WTC11 (cell line): ENCODE results near the gene HOXA13. TPM values are rescaled to one million over a fixed set of nuclear protein-coding genes. Genes with fewer than 3 reads are reported as not detected.

Experiments used
- ATAC-seq: fragments of 200-7000 bp; cut with Tn5 transposase; 2 replicates; pipeline ENCODE4 v1.10.0; 2021; ENCODE audit warnings: mild to moderate bottlenecking, moderate library complexity
- CTCF ChIA-PET: fragments of 300-600 bp; sonication (Branson Sonifier 250); formaldehyde crosslinking; loops from one replicate; lab custom pipeline; 2021; ENCODE audit warnings: antibody characterized with exemption; lab: Charles Lee
- POLR2A ChIA-PET: fragments of 350-600 bp; sonication (Branson Sonifier 250); formaldehyde crosslinking; loops from one replicate; lab custom pipeline; 2021; ENCODE audit warnings: antibody characterized with exemption; lab: Charles Lee
- DNase-seq: peaks from one replicate; pipeline ENCODE4 v3.0.0; 2021; ENCODE audit warnings: low spot score
- H3K27ac Mint-ChIP-seq: 2 replicates; pipeline ENCODE4 v1.8.0; 2021; ENCODE audit warnings: mixed read lengths
- H3K27me3 Mint-ChIP-seq: 2 replicates; pipeline ENCODE4 v1.8.0; 2021; ENCODE audit warnings: low read depth, mild to moderate bottlenecking, moderate library complexity, mixed read lengths
- H3K36me3 Mint-ChIP-seq: 2 replicates; pipeline ENCODE4 v1.8.0; 2021; ENCODE audit warnings: mixed read lengths
- H3K4me1 Mint-ChIP-seq: 2 replicates; pipeline ENCODE4 v1.8.0; 2022; ENCODE audit warnings: mixed read lengths
- H3K4me3 Mint-ChIP-seq: 2 replicates; pipeline ENCODE4 v1.8.0; 2021; ENCODE audit warnings: mild to moderate bottlenecking, moderate library complexity, mixed read lengths
- H3K9me3 Mint-ChIP-seq: 2 replicates; pipeline ENCODE4 v1.8.0; 2021; ENCODE audit warnings: mixed read lengths
- ATF3 ChIP-seq: sonication (generic); formaldehyde crosslinking; conservative IDR thresholded peaks from 2 replicates; pipeline ENCODE4 v1.8.1; 2022; ENCODE audit warnings: mild to moderate bottlenecking, missing genetic modification reagents
- CTCF ChIP-seq: fragments of 200-600 bp; IDR thresholded peaks from 2 replicates; pipeline ENCODE4 v1.8.0; 2022; ENCODE audit warnings: antibody characterized with exemption
- FOXJ3 ChIP-seq: sonication (generic); formaldehyde crosslinking; IDR thresholded peaks from 2 replicates; pipeline ENCODE4 v1.9.0; 2021; ENCODE audit warnings: missing genetic modification reagents, mild to moderate bottlenecking, borderline replicate concordance
- JUN ChIP-seq: sonication (generic); formaldehyde crosslinking; IDR thresholded peaks from 2 replicates; pipeline ENCODE4 v1.8.0; 2023; ENCODE audit warnings: mild to moderate bottlenecking, missing genetic modification reagents
- MXD4 ChIP-seq: fragments of 250-450 bp; sonication (Bioruptor Pico); IDR thresholded peaks from 2 replicates; pipeline ENCODE4 v1.8.0; 2021; ENCODE audit warnings: mild to moderate bottlenecking, moderate library complexity, borderline replicate concordance
- MYBL2 ChIP-seq: sonication (generic); formaldehyde crosslinking; IDR thresholded peaks from 2 replicates; pipeline ENCODE4 v1.8.1; 2023; ENCODE audit warnings: mild to moderate bottlenecking, moderate library complexity, missing genetic modification reagents
- PRDM15 ChIP-seq: sonication (generic); formaldehyde crosslinking; IDR thresholded peaks from 2 replicates; pipeline ENCODE4 v1.8.0; 2022; ENCODE audit warnings: missing genetic modification reagents
- RORB ChIP-seq: fragments of 250-450 bp; sonication (Bioruptor Pico); IDR thresholded peaks from 2 replicates; pipeline ENCODE4 v1.9.0; 2021; ENCODE audit warnings: mild to moderate bottlenecking
- SMAD4 ChIP-seq: sonication (generic); formaldehyde crosslinking; IDR thresholded peaks from 2 replicates; pipeline ENCODE4 v1.8.0; 2022; ENCODE audit warnings: mild to moderate bottlenecking, missing genetic modification reagents
- TEAD4 ChIP-seq: sonication (generic); formaldehyde crosslinking; IDR thresholded peaks from 2 replicates; pipeline ENCODE4 v1.8.0; 2022; ENCODE audit warnings: mild to moderate bottlenecking, missing genetic modification reagents
- USF2 ChIP-seq: sonication (generic); formaldehyde crosslinking; IDR thresholded peaks from 2 replicates; pipeline ENCODE4 v1.8.1; 2023; ENCODE audit warnings: mild to moderate bottlenecking, missing genetic modification reagents, moderate library complexity
- ZBTB21 ChIP-seq: sonication (generic); formaldehyde crosslinking; IDR thresholded peaks from 2 replicates; pipeline ENCODE4 v1.8.1; 2023; ENCODE audit warnings: mild to moderate bottlenecking, missing genetic modification reagents, borderline replicate concordance
- ZNF121 ChIP-seq: sonication (generic); formaldehyde crosslinking; IDR thresholded peaks from 2 replicates; pipeline ENCODE4 v1.8.0; 2023; ENCODE audit warnings: missing genetic modification reagents
- total RNA-seq: library from RNA; stranded (reverse); gene quantifications from 3 replicates; pipeline ENCODE4 v1.2.3, GENCODE V29; 2021

The HOXA13 gene
- total RNA-seq, 1 experiment from 2014 or later: not detected

GRCh38 chr7:27189997-27190748 is 9.7 kb downstream of the HOXA13 start (continued):
- TF ChIP-seq ZBTB21 (CRISPR knock-in tag): no peak
- TF ChIP-seq, all 79 proteins: peak for 0

GRCh38 chr7:27189295-27189996 is 10.4 kb downstream of the HOXA13 start:
- POLR2A ChIA-PET: no interaction called here
- no peaks in the 10 kb centered on the region for H3K9me3 Mint-ChIP-seq

GRCh38 chr7:27188386-27189294 is 11.3 kb downstream of the HOXA13 start:
- H3K27me3 Mint-ChIP-seq: peaks cover 100% of the 10 kb centered on the region
- H3K9me3 Mint-ChIP-seq: no peaks in the 10 kb centered on the region
- 0 out of 2 replicates have a peak, but pooled peaks cover 3% of the 10 kb centered on the region for H3K36me3 Mint-ChIP-seq
- H3K4me3 Mint-ChIP-seq: peak overlapping the region; percentile 66
- POLR2A ChIA-PET: interaction anchor here (1.1 kb wide), 1 partner anchor 11 kb away, joined by 3 read pairs; the partner anchor contains the start of gene HOXA13
- TF ChIP-seq USF2 (no peak), ATF3 (no peak), PRDM15 (CRISPR knock-in tag) (peak; percentile 59), MXD4 (CRISPR knock-in tag) (no peak)
- CTCF ChIA-PET: interaction anchor here (5.5 kb wide), 1 partner anchor 9 kb away, joined by 34 read pairs; no protein-coding TSS in a partner anchor
- ATAC-seq: peak; percentile 5
- no peak overlapping the region for H3K27ac Mint-ChIP-seq
- peaks cover 51% of the 10 kb centered on the region for H3K4me1 Mint-ChIP-seq
- DNase-seq: peak; percentile 49

More at GRCh38 chr7:27189295-27189996, 10.4 kb downstream of the HOXA13 start:
- ATAC-seq (no peak; the same call in 1 of the 2 replicates), DNase-seq (no peak)
- Mint-ChIP-seq H3K4me1 (peaks cover 50% of the 10 kb centered on the region), H3K27me3 (peaks cover 100% of the 10 kb centered on the region), H3K36me3 (0 out of 2 replicates have a peak, but pooled peaks cover 3% of the 10 kb centered on the region)
- TF ChIP-seq SMAD4 (CRISPR knock-in tag): no peak
- TF ChIP-seq, all 79 proteins: peak for 0
- CTCF ChIA-PET: interaction anchor here (1.2 to 5.5 kb wide), 2 partner anchors 10 to 15 kb away, joined by 3 to 34 read pairs; partner anchors contain the start of gene HOXA10
- Mint-ChIP-seq H3K4me3 (0 out of 2 replicates have a peak overlapping the region, but pooled peaks have one; percentile 31), H3K27ac (no peak overlapping the region)

- Mint-ChIP-seq H3K4me1 (peaks cover 51% of the 10 kb centered on the region), H3K27ac (no peak overlapping the region), H3K36me3 (0 out of 2 replicates have a peak, but pooled peaks cover 3% of the 10 kb centered on the region), H3K27me3 (peaks cover 100% of the 10 kb centered on the region), H3K4me3 (peak overlapping the region; percentile 66), H3K9me3 (no peaks in the 10 kb centered on the region)
- ChIA-PET POLR2A (interaction anchor here (1.1 kb wide), 1 partner anchor 12 kb away, joined by 3 read pairs; the partner anchor contains the start of gene HOXA13), CTCF (interaction anchor here (1.8 to 5.5 kb wide), 2 partner anchors 8 to 22 kb away, joined by 8 to 34 read pairs; no protein-coding TSS in a partner anchor)
- no peak for DNase-seq
- no peak for ATAC-seq
- TF ChIP-seq ZNF121 (CRISPR knock-in tag) (no peak), TEAD4 (CRISPR knock-in tag) (no peak), MYBL2 (CRISPR knock-in tag) (no peak), RORB (CRISPR knock-in tag) (no peak), CTCF (no peak), FOXJ3 (CRISPR knock-in tag) (no peak), JUN (CRISPR knock-in tag) (no peak)
Measured at GRCh38 chr7:27187475-27188385, 12.2 kb downstream of the HOXA13 start.
